ENCODE results near the gene NLRP6. TPM values are rescaled to one million over a fixed set of nuclear protein-coding genes. Genes with fewer than 3 reads are reported as not detected.

Gene NLRP6
- total and polyA plus RNA-seq, 2 of the 4 experiments (the other 2 are of a cell fraction), result not detected

DNA sequence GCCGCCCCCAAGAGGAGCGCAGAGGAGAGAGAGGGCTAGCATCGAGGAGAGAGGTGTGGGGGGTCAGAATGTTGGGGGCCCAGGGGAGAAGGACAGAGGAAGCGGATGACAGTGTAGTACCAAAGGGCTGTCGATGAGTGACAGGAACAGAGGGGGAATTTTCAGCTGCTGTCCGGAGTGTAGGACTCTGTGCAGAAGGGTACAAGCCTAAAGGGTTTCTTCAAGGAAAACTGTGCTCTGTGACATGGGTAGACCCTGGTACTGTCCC is 5.3 kb upstream of the NLRP6 start:
- Histone ChIP-seq H2BK120ac (ENCODE audit: low read depth, low read length) (no peak overlapping the region), H4K20me1 (ENCODE audit: insufficient read depth, low read length) (no peaks in the 10 kb centered on the region), H3K14ac (replicated peaks; ENCODE audit: low read depth, low read length) (no peak overlapping the region), H2AK9ac (replicated peaks; ENCODE audit: low read depth, low read length, poor library complexity) (no peak overlapping the region), H3K9me3 (ENCODE audit: control insufficient read depth, insufficient read depth, low read length) (peaks cover 6% of the 10 kb centered on the region), H3K9ac (ENCODE audit: low read depth, low read length) (no peak overlapping the region), H2BK15ac (ENCODE audit: low read depth, low read length) (no peak overlapping the region), H3K79me1 (ENCODE audit: low read depth in 1 of 2, low read length in 2 of 2) (no peaks in the 10 kb centered on the region), H3K4ac (ENCODE audit: low read depth, low read length) (no peak overlapping the region), H3K4me1 (ENCODE audit: control insufficient read depth, insufficient read depth, low read length) (no peaks in the 10 kb centered on the region), H2BK5ac (ENCODE audit: low read depth, low read length, poor library complexity, severe bottlenecking) (no peak overlapping the region), H4K5ac (ENCODE audit: low read depth, low read length) (no peak overlapping the region), H3K23ac (ENCODE audit: low read depth, low read length) (no peak overlapping the region), H3K9me1 (ENCODE audit: insufficient read depth, low read length) (no peaks in the 10 kb centered on the region), H3K4me3 (ENCODE audit: insufficient read depth, low read depth, low read length) (no peak overlapping the region), H3K4me2 (ENCODE audit: low read depth, low read length) (no peak overlapping the region), H2AFZ (replicated peaks; ENCODE audit: low read length, poor library complexity) (no peak overlapping the region), H3K27ac (ENCODE audit: insufficient read depth, low read length) (no peak overlapping the region), H3K36me3 (ENCODE audit: control insufficient read depth, insufficient read depth, low read length) (no peaks in the 10 kb centered on the region), H3K18ac (ENCODE audit: low read depth, low read length) (no peak overlapping the region), H4K8ac (ENCODE audit: low read depth in 2 of 2, low read length in 2 of 2) (no peak overlapping the region), H3K56ac (ENCODE audit: extremely low read depth, insufficient read depth, low read length) (no peak overlapping the region), H4K91ac (ENCODE audit: insufficient read depth, low read depth, low read length) (no peak overlapping the region), H2BK20ac (ENCODE audit: low read depth, low read length) (no peak overlapping the region), H2AK5ac (ENCODE audit: low read depth, low read length) (no peak overlapping the region), H3K27me3 (ENCODE audit: control insufficient read depth, insufficient read depth, low read length) (peaks cover 52% of the 10 kb centered on the region)
- TF ChIP-seq POLR2A (IDR thresholded peaks at IDR 0.05; ENCODE audit: low read depth, low read length) (no peak), MAZ (IDR thresholded peaks at IDR 0.05; ENCODE audit: borderline replicate concordance, low read depth, low read length) (no peak), CHD1 (IDR thresholded peaks at IDR 0.05; ENCODE audit: low read depth, low read length) (no peak), CTCF (conservative IDR thresholded peaks at IDR 0.05; ENCODE audit: low read depth, low read length) (no peak), RFX5 (IDR thresholded peaks at IDR 0.05; ENCODE audit: low read depth, low read length) (no peak), CEBPB (IDR thresholded peaks at IDR 0.05; ENCODE audit: low read depth, low read length) (no peak)
- intact Hi-C loops (cut with micrococcal nuclease), result no loop called here
- 80% methylated on average over 1 of the region's 6 CpGs; no CpG with 5 or more reads in 1 of the 2 experiments for WGBS, 2 experiments (ENCODE audit: extremely low coverage in 2 of 2, insufficient read length in 1 of 2)
- CTCF ChIA-PET, result no interaction called here
- dilution Hi-C loops (cut with HindIII; ENCODE audit: low sequenced_read_pairs, unreplicated experiment), result no loop called here
- ATAC-seq (ENCODE audit: low read depth) (no peak), DNase-seq (no peak)
- POLR2A ChIA-PET (ENCODE audit: unreplicated experiment), result no interaction called here
- BruUV-seq (replicated peaks), result no TSS peak
- in situ Hi-C loops (cut with MboI; ENCODE audit: low sequenced_read_pairs), result no loop called here
